ENCODE measurements around the gene CCNL2. TPM values are rescaled to one million over a fixed set of nuclear protein-coding genes. Genes with fewer than 3 reads are reported as not detected.

The CCNL2 gene
- total RNA-seq, 4 donors from 2014 or later: 31.6 to 248 (median 127) TPM

DNA sequence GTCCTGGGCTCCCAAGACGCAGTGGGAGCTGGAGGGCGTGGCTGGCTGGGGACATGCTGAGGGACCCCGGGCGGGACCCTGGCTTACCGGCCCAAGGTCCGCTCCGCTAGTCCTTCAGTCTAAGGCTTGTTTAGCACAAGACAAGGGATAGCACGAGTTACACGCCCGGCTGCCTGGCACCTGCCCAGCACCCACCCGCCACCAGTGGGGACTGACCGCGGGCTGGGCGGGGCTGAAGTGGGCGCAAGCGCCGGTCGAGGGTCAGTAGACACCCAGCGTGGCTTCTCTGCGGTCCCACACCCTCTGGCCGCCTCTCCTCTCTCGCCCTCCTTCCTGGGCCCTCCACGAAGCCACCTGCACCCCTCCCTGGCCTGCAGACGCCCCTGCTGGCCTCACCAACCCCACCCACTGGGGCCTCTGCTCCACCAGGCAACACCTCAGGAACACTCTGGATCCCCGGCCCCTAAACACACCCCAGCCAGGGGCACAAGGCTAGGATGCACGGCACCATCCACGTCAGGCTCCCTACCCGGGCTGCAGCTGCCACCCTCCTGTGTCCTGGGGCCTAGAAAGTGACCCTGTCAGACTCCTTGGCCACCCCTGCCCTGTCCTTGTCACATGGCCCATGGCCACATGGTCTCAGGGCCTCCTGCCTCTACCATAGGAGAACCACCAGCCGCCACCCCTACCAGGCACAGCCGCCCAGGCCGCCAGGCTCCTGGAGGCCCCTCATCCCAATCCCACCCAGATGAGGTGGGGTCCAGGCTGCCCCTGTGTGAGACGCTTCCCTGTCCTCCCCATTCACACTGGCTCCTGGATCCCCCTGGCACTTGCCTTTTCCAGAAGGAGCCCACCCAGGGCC lies 62.0 kb downstream of the CCNL2 start:
- Histone ChIP-seq H3K4me3 (no peak overlapping the region), H3K9me3 (no peaks in the 10 kb centered on the region), H3K27ac (no peak overlapping the region), H3K36me3 (peaks cover 0 to 68% of the 10 kb centered on the region in 2 donors), H3K27me3 (no peaks in the 10 kb centered on the region), H3K4me1 (no peaks in the 10 kb centered on the region)
- no peak for ATAC-seq
- TF ChIP-seq EP300 (IDR thresholded peaks at IDR 0.05): no peak
- WGBS, 2 donors (ENCODE audit: low coverage in 1 of 2): 81 to 98% methylated on average over 5 to 10 of the region's 32 CpGs

DNA sequence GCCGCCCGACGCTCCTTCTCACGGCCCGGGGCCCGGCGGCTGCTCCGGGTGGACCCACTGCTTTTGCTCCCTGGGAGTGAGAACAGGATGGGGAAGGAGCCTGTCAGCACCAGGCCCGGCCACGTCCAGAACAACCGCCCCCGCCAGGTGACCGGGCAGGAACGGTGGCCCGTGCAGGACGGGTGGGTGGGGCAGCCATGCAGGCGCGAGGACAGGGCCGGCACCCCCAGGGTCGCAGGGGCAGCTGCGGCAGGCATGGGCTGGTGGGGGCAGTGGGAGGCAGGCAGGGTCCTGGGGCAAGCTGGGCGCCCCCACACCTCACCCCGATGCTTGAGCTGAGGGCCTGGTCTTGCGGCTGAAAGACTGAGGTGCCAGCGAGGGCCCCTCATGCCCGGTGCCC lies 62.7 kb downstream of the CCNL2 start:
- no peak overlapping the region for H3K4me3 ChIP-seq
- WGBS, 2 donors (ENCODE audit: low coverage in 1 of 2): no CpG with 5 or more reads among the region's 26 CpGs
- no peaks in the 10 kb centered on the region for H3K27me3 ChIP-seq
- no peak overlapping the region for H3K27ac ChIP-seq
- H3K36me3 ChIP-seq: peaks cover 0 to 61% of the 10 kb centered on the region in 2 donors
- ATAC-seq: no peak
- H3K4me1 ChIP-seq: peaks cover 0 to 2% (median 0%) of the 10 kb centered on the region in 3 donors
- TF ChIP-seq, protein P1, sequence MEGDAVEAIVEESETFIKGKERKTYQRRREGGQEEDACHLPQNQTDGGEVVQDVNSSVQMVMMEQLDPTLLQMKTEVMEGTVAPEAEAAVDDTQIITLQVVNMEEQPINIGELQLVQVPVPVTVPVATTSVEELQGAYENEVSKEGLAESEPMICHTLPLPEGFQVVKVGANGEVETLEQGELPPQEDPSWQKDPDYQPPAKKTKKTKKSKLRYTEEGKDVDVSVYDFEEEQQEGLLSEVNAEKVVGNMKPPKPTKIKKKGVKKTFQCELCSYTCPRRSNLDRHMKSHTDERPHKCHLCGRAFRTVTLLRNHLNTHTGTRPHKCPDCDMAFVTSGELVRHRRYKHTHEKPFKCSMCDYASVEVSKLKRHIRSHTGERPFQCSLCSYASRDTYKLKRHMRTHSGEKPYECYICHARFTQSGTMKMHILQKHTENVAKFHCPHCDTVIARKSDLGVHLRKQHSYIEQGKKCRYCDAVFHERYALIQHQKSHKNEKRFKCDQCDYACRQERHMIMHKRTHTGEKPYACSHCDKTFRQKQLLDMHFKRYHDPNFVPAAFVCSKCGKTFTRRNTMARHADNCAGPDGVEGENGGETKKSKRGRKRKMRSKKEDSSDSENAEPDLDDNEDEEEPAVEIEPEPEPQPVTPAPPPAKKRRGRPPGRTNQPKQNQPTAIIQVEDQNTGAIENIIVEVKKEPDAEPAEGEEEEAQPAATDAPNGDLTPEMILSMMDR (IDR thresholded peaks at IDR 0.05): no peak
- no peak for TF ChIP-seq EP300 (IDR thresholded peaks at IDR 0.05)
- TF ChIP-seq POLR2AphosphoS5 (IDR thresholded peaks at IDR 0.05): no peak
- TF ChIP-seq POLR2A (IDR thresholded peaks at IDR 0.05): no peak
- H3K9me3 ChIP-seq: no peaks in the 10 kb centered on the region

DNA sequence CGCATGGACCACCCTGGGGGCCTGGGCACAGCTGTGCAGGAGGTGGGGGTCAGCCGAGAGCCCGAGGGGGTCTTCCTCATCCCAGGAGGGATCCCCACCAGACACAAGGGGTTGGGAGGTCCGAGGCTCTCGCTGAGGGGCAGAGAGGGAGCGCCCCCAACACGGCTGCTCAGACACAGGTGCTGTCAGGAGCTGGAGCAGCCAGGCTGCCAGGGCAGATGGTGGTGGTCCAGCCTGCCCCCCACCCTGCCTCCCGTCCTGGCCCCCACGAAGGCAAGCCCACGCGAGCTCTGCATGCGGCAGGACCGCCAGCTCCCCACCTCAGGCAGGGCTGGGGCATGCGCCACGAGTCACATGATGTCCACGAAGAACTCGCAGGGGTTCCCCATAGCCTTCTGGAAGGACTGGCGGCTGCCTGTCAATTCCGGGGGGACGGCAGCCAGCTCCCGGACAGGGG lies 63.3 kb downstream of the CCNL2 start:
- TF ChIP-seq POLR2A (IDR thresholded peaks at IDR 0.05) (no peak), EP300 (IDR thresholded peaks at IDR 0.05) (no peak), POLR2AphosphoS5 (IDR thresholded peaks at IDR 0.05) (no peak)
- TF ChIP-seq, protein P1 (IDR thresholded peaks at IDR 0.05): no peak
- Histone ChIP-seq H3K4me1 (peaks cover 0 to 8% (median 3%) of the 10 kb centered on the region in 3 donors), H3K36me3 (peaks cover 0 to 55% of the 10 kb centered on the region in 2 donors), H3K27me3 (no peaks in the 10 kb centered on the region), H3K9me3 (no peaks in the 10 kb centered on the region), H3K27ac (no peak overlapping the region), H3K4me3 (no peak overlapping the region)
- WGBS, 2 donors (ENCODE audit: low coverage in 1 of 2): no CpG with 5 or more reads among the region's 21 CpGs
- ATAC-seq: no peak

Other genes starting within 250 kb of the CCNL2 start
- under 1 TPM in 1 of 4 donors, not detected in 3; 0.23 TPM for gene TTLL10, start 225.5 kb downstream of the CCNL2 start, total RNA-seq
- 1 to 10 TPM in 1 of 4 donors, under 1 TPM in 1, not detected in 2; 0.35 to 2.2 TPM for gene TNFRSF18, start 192.7 kb downstream of the CCNL2 start, total RNA-seq
- 1 to 10 TPM in 3 of 4 donors, under 1 TPM in 1; 0.93 to 1.6 (median 1.3) TPM for gene TNFRSF4, start 185.2 kb downstream of the CCNL2 start, total RNA-seq
- gene SDF4, start 167.3 kb downstream of the CCNL2 start, total RNA-seq: 100 to 1,000 TPM in 2 of 4 donors, 10 to 100 TPM in 2; 84.2 to 115 (median 93.9) TPM
- gene B3GALT6, start 167.1 kb downstream of the CCNL2 start, total RNA-seq: 10 to 100 TPM; 12.3 to 24.1 (median 15.0) TPM
- gene C1QTNF12, start 152.6 kb downstream of the CCNL2 start, total RNA-seq: 1 to 10 TPM in 3 of 4 donors, under 1 TPM in 1; 0.96 to 2.8 (median 1.7) TPM
- gene UBE2J2, start 125.5 kb downstream of the CCNL2 start, total RNA-seq: 10 to 100 TPM; 28.1 to 47.0 (median 37.9) TPM
- gene SCNN1D, start 118.9 kb downstream of the CCNL2 start, total RNA-seq: 1 to 10 TPM in 3 of 4 donors, under 1 TPM in 1; 0.94 to 7.9 (median 2.4) TPM
- 10 to 100 TPM; 35.6 to 74.7 (median 50.2) TPM for gene ACAP3, start 91.4 kb downstream of the CCNL2 start, total RNA-seq
- 10 to 100 TPM; 12.5 to 24.2 (median 19.4) TPM for gene PUSL1, start 90.7 kb downstream of the CCNL2 start, total RNA-seq
- gene INTS11, start 74.7 kb downstream of the CCNL2 start, total RNA-seq: 100 to 1,000 TPM in 1 of 4 donors, 10 to 100 TPM in 3; 62.0 to 119 (median 96.4) TPM
- 10 to 100 TPM; 10.4 to 42.7 (median 30.1) TPM for gene CPTP, start 74.5 kb downstream of the CCNL2 start, total RNA-seq
- gene TAS1R3, start 68.1 kb downstream of the CCNL2 start, total RNA-seq: under 1 TPM in 3 of 4 donors, not detected in 1; 0.12 to 0.54 (median 0.40) TPM
- gene DVL1, start 49.9 kb downstream of the CCNL2 start, total RNA-seq: 100 to 1,000 TPM in 1 of 4 donors, 10 to 100 TPM in 3; 84.4 to 174 (median 88.9) TPM
- 100 to 1,000 TPM in 1 of 4 donors, 10 to 100 TPM in 3; 69.8 to 105 (median 85.4) TPM for gene MXRA8, start 40.8 kb downstream of the CCNL2 start, total RNA-seq
- gene AURKAIP1, start 24.1 kb downstream of the CCNL2 start, total RNA-seq: 100 to 1,000 TPM; 103 to 138 (median 108) TPM
- gene MRPL20, start 8.0 kb upstream of the CCNL2 start, total RNA-seq: 100 to 1,000 TPM; 121 to 215 (median 159) TPM
- gene ANKRD65, start 21.9 kb upstream of the CCNL2 start, total RNA-seq: 10 to 100 TPM in 2 of 4 donors, 1 to 10 TPM in 2; 8.7 to 16.9 (median 10.3) TPM
- 100 to 1,000 TPM in 2 of 4 donors, 10 to 100 TPM in 2; 59.8 to 137 (median 96.4) TPM for gene VWA1, start 36.4 kb upstream of the CCNL2 start, total RNA-seq
- 1 to 10 TPM in 1 of 4 donors, under 1 TPM in 2, not detected in 1; 0.47 to 1.1 (median 0.94) TPM for gene ATAD3C, start 50.4 kb upstream of the CCNL2 start, total RNA-seq
- 10 to 100 TPM in 2 of 4 donors, 1 to 10 TPM in 2; 4.1 to 17.9 (median 12.1) TPM for gene ATAD3B, start 72.4 kb upstream of the CCNL2 start, total RNA-seq
- 10 to 100 TPM; 14.9 to 32.9 (median 19.1) TPM for gene ATAD3A, start 112.8 kb upstream of the CCNL2 start, total RNA-seq
- gene TMEM240, start 141.3 kb upstream of the CCNL2 start, total RNA-seq: 10 to 100 TPM; 12.0 to 18.1 (median 14.4) TPM
- 100 to 1,000 TPM in 2 of 4 donors, 10 to 100 TPM in 2; 90.5 to 109 (median 98.9) TPM for gene SSU72, start 175.5 kb upstream of the CCNL2 start, total RNA-seq
- under 1 TPM in 2 of 4 donors, not detected in 2; 0.54 TPM for gene FNDC10, start 200.8 kb upstream of the CCNL2 start, total RNA-seq
- gene MIB2, start 216.2 kb upstream of the CCNL2 start, total RNA-seq: 10 to 100 TPM; 51.4 to 85.3 (median 69.3) TPM
- 10 to 100 TPM in 2 of 4 donors, 1 to 10 TPM in 2; 5.5 to 27.2 (median 9.4) TPM for gene MMP23B, start 232.8 kb upstream of the CCNL2 start, total RNA-seq

All from gastroesophageal sphincter (tissue), 4 donors.